ENCODE data around the gene HELZ2. TPM values are rescaled to one million over a fixed set of nuclear protein-coding genes. Genes with fewer than 3 reads are reported as not detected.
A peak's percentile ranks its signal among the peaks of the same experiment; 100 is the strongest.

The HELZ2 gene
- total RNA-seq, 3 donors from 2014 or later: 35.4 to 49.3 (median 36.2) TPM

DNA sequence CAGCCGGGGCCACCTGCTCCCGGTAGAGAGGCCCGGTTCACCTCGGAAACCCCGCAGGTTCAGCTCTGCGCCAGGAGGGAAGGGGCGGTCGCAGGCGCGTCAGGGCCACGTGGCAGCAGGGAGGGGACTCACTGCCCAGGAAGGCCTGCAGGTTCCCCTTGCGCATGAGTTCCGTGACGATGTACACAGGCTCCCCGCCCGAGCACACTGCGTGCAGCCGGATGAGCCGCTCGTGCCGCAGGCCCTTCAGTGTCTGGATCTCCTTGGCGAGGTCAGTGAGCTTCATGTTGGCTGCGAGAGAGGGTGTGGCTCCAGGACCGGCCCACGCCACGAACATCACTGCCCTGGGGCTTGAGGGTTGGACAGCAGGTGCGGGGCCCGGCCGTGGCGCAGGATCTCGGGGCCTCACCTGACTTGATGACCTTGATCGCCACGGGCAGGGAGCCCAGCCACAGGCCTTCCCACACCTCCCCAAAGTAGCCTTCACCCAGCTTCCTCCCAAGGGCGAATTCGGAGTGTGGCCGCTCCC, 31.9 kb downstream of the HELZ2 start:
- peak in 1 of 3 donors; percentile 72 for DNase-seq
- intact Hi-C loops (cut with DNase I, micrococcal nuclease): no loop called here
- peaks cover 51% of the 10 kb centered on the region for H3K4me1 ChIP-seq (ENCODE audit: low read depth)
- H3K4me3 ChIP-seq: no peak overlapping the region
- no peaks in the 10 kb centered on the region for H3K9me3 ChIP-seq
- no peaks in the 10 kb centered on the region for H3K36me3 ChIP-seq (ENCODE audit: low read depth)
- TF ChIP-seq, protein P1, sequence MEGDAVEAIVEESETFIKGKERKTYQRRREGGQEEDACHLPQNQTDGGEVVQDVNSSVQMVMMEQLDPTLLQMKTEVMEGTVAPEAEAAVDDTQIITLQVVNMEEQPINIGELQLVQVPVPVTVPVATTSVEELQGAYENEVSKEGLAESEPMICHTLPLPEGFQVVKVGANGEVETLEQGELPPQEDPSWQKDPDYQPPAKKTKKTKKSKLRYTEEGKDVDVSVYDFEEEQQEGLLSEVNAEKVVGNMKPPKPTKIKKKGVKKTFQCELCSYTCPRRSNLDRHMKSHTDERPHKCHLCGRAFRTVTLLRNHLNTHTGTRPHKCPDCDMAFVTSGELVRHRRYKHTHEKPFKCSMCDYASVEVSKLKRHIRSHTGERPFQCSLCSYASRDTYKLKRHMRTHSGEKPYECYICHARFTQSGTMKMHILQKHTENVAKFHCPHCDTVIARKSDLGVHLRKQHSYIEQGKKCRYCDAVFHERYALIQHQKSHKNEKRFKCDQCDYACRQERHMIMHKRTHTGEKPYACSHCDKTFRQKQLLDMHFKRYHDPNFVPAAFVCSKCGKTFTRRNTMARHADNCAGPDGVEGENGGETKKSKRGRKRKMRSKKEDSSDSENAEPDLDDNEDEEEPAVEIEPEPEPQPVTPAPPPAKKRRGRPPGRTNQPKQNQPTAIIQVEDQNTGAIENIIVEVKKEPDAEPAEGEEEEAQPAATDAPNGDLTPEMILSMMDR (IDR thresholded peaks at IDR 0.05): no peak
- ATAC-seq: no peak

DNA sequence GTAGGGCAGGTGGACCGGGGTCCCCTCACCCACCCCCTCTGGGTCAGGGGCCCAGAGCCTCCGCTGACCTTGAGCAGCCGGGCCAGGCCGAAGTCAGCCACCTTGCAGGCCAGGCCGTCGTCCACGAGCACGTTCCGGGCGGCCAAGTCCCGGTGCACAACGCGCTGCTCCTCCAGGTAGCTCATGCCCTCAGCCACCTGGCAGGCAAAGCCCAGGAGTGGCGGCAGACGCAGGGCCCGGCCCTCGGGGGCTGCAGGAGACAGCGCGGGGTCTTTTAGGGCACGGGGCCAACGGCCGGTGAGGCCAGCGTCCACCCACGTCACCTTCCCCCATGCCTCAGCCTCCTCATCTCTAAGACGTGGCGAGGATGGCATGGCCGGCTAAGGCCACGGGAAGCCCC, 32.7 kb downstream of the HELZ2 start:
- TF ChIP-seq, protein P1 (IDR thresholded peaks at IDR 0.05): no peak
- Histone ChIP-seq H3K4me3 (no peak overlapping the region), H3K36me3 (ENCODE audit: low read depth) (no peaks in the 10 kb centered on the region), H3K4me1 (ENCODE audit: low read depth) (peaks cover 44% of the 10 kb centered on the region), H3K9me3 (no peaks in the 10 kb centered on the region)
- intact Hi-C loops (cut with DNase I, micrococcal nuclease): no loop called here
- DNase-seq (no peak), ATAC-seq (no peak)

DNA sequence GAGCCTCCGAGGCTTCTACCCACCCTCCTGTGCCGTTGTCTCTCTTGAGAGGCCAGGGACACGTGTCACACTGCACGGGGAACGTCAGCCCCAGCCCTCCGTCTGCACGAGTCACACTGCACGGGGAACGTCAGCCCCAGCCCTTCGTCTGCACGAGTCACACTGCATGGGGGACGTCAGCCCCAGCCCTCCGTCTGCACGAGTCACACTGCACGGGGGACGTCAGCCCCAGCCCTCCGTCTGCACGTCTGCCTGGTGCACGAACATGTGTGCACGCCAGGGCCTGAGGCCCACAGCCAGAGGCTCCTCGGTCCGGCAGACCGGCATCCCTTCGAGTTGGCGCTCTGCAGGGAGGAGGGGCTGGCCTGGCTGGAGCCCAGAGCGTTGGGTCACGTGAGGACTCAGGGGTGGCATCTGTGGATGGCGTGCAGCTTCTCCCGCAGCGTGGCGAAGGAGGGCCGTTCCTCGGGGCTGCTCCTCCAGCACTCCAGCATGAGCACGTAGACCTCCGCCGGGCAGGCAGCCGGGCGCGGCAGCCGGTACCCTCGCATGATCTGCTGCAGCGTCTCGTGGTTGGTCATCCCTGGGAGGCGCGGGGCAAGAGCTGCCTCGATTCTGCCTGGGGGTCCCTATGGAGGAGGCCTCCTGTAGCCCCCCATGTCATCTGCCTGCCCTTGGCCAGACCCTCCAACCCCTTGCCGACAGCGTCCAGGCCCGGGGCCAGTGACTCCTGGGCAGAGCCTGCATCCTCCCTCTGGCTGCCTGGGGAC, 33.4 kb downstream of the HELZ2 start:
- no peaks in the 10 kb centered on the region for H3K9me3 ChIP-seq
- no peaks in the 10 kb centered on the region for H3K36me3 ChIP-seq (ENCODE audit: low read depth)
- TF ChIP-seq, protein P1 (IDR thresholded peaks at IDR 0.05): no peak
- DNase-seq (no peak), ATAC-seq (no peak)
- intact Hi-C loops (cut with DNase I, micrococcal nuclease): no loop called here
- no peak overlapping the region for H3K4me3 ChIP-seq
- peaks cover 37% of the 10 kb centered on the region for H3K4me1 ChIP-seq (ENCODE audit: low read depth)

DNA sequence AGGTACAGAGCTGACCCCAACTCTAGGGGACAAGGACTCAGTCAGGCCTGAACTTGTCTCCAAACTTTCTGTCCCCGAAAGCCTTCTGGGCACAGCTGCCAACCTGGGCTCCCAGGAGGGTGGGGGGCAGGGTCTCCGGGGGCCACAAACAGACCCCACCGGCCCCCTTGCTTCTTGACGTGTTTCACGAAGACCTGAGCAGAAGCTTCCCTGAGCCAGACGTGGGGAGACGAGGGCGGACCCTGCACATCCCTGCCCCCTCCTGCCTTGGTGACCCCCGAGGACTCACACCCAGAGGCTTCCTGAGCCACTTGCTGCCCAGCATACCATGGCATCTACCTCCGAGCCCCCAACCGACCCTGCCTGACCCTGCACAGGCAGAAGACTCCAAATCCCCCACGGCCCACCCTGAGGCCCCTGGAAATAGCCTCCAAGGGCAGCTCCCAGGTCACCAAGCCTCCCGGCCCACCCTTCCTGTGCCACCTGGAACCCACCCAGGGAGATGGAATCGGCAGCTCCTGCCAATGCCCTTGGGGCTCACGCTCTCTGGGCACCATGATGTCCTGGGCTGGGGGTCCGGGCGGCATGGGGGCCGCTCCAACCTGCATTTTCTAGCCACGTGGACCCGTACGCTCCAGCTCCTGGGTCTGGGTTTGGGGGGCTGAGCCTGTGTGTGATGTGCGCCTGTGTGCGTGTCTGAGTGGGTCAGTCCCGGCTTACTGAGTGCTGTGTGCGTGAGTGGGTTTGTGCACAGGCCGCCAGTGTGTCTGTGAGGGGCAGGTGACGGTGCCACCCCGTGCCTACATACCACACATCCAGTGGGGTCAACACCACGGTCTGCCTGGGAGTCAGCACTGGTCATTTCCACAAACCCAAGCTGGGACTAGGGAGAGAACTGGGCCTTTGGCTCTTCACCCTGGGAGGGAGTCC, 34.3 kb downstream of the HELZ2 start:
- no peak overlapping the region for H3K4me3 ChIP-seq
- ATAC-seq (no peak), DNase-seq (peak in 1 of 3 donors; percentile 60)
- no peaks in the 10 kb centered on the region for H3K36me3 ChIP-seq (ENCODE audit: low read depth)
- intact Hi-C loops (cut with DNase I, micrococcal nuclease): loop anchor here (5.0 kb wide), 1 partner anchor 433 kb away; no protein-coding TSS in a partner anchor
- TF ChIP-seq, protein P1 (IDR thresholded peaks at IDR 0.05): no peak
- peaks cover 35% of the 10 kb centered on the region for H3K4me1 ChIP-seq (ENCODE audit: low read depth)
- H3K9me3 ChIP-seq: no peaks in the 10 kb centered on the region

DNA sequence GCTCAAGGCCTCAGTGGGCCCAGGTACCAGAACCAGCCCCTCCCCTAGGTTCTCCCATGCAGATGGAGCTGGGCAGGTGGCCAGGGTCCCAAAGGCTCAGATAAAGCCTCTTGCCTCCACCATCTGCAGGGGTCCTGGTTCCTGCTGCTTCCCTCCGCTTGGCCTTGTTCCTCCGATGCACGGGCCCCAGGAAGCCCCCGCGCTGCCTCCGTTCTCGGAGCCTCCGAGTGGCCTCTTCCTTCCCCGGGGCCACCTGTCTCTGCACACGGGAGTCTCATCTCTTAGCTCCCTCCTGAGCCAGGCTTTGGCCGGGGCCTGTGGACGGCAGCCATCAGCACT, 35.0 kb downstream of the HELZ2 start:
- TF ChIP-seq, protein P1 (IDR thresholded peaks at IDR 0.05): no peak
- ATAC-seq (no peak), DNase-seq (no peak)
- Histone ChIP-seq H3K9me3 (no peaks in the 10 kb centered on the region), H3K4me3 (no peak overlapping the region), H3K4me1 (ENCODE audit: low read depth) (peaks cover 35% of the 10 kb centered on the region), H3K36me3 (ENCODE audit: low read depth) (no peaks in the 10 kb centered on the region)
- intact Hi-C loops (cut with DNase I, micrococcal nuclease): loop anchor here (5.0 kb wide), 1 partner anchor 433 kb away; no protein-coding TSS in a partner anchor

Data from mucosa of descending colon (tissue), 3 donors.